Ovary (tissue), 9 donors: ENCODE results near the gene DTD1. TPM values are rescaled to one million over a fixed set of nuclear protein-coding genes. Genes with fewer than 3 reads are reported as not detected.

Experiments
- DNase-seq, 5 donors: peaks; one replicate each; pipeline ENCODE4 v3.0.0-alpha.2; 2019 to 2020
- H3K27ac ChIP-seq, 2 donors: fragments of 200-600 bp; one replicate each; pipeline versions ENCODE4 v1.5.1 to v1.8.0; 2019 to 2022
- H3K27me3 ChIP-seq: fragments of 200-600 bp; one replicate; pipeline ENCODE4 v1.8.0; 2022
- H3K36me3 ChIP-seq: fragments of 200-600 bp; sonication (generic); one replicate; pipeline ENCODE4 v1.5.1; 2019
- H3K4me1 ChIP-seq: one replicate; pipeline ENCODE4 v1.8.1; 2013; ENCODE audit warnings: mild to moderate bottlenecking, moderate library complexity; ENCODE audit not compliant: insufficient read depth
- H3K4me3 ChIP-seq: fragments of 200-600 bp; sonication (generic); one replicate; pipeline ENCODE4 v1.5.1; 2017
- H3K9me3 ChIP-seq, 2 donors: fragments of 200-600 bp in 1 of 2; sonication (generic) in 1 of 2; one replicate each; pipeline versions ENCODE4 v1.5.1 to v1.8.1; 2013 to 2019; ENCODE audit warnings: mild to moderate bottlenecking in 1 of 2, moderate library complexity in 1 of 2
- CTCF ChIP-seq, 3 donors: fragments of 450-650 bp in 2 of 3; fragments of 200-600 bp in 1 of 3; IDR thresholded peaks; one replicate each; pipeline versions ENCODE4 v1.5.1 to v1.8.0; 2016 to 2022; ENCODE audit warnings: antibody characterized with exemption in 3 of 3, mild to moderate bottlenecking in 1 of 3
- EP300 ChIP-seq: sonication (generic); formaldehyde crosslinking; IDR thresholded peaks from one replicate; pipeline ENCODE4 v1.6.1; 2017; ENCODE audit warnings: antibody characterized with exemption
- POLR2A ChIP-seq: fragments of 450-650 bp; IDR thresholded peaks from one replicate; pipeline ENCODE4 v1.6.1; 2017; ENCODE audit warnings: antibody characterized with exemption, mild to moderate bottlenecking, moderate library complexity
- WGBS, 3 donors: extraction: QIAGEN DNeasy Blood & Tissue Kit in 1 of 3; methylation state at CpG; one replicate each; pipeline versions ENCODE4 v1.1.5 to v1.1.7; 2013 to 2017; 5-methylcytosine and 5-hydroxymethylcytosine counted together
- intact Hi-C, 4 donors: fragments of 100-400 bp; cut with DNase I; formaldehyde crosslinking; loops; one replicate each; pipeline versions ENCODE4 v1.11.0 to v1.15.1; 2022 to 2023
- polyA plus RNA-seq, 2 donors: library from polyadenylated mRNA; stranded (reverse); fragments of 200-250 nt in 1 of 2; fragments of 350-450 nt in 1 of 2; fragmentation: Illumina TruSeq in 1 of 2; extraction: RNeasy Lipid Tissue Mini Kit (QIAGEN cat#74804) in 1 of 2; gene quantifications; one replicate each; pipeline ENCODE4 v1.2.3, GENCODE V29; 2013 to 2014
- total RNA-seq, 7 donors: library from RNA; depleted of rRNA in 2 of 7; stranded (reverse); fragments of >200 nt in 2 of 7; fragmentation: NEBNext Ultra II Directional in 3 of 7; extraction: Animal tissue kit (Norgen Biotek cat#: 25700) in 3 of 7; gene quantifications; one replicate each; pipeline versions ENCODE4 v1.1.0 to v1.2.4, GENCODE V29; 2016 to 2023
- donor health status: DM: no; HTN: no; CAD: no; lungs with moderate emphysema.
- donor health status: DM: no; HTN: no; CAD: no.
- donor health status: Bipolar disorder and iron deficiency.
- donor health status: DM: yes; HTN: yes; CAD: no.
- donor health status: DM: no; HTN: no; CAD: no.
- donor health status: DM: yes; HTN: yes; CAD: no.

The DTD1 gene
- total and polyA plus RNA-seq, 9 donors: 12.4 to 36.5 (median 22.7) TPM

GRCh38 chr20:18625907-18626655, 38.2 kb downstream of the DTD1 start:
- TF ChIP-seq EP300: no peak
- no peak for TF ChIP-seq CTCF (IDR thresholded peaks at IDR 0.05)
- TF ChIP-seq POLR2A: no peak
- intact Hi-C loops: loop anchor here in 1 of 4 donors (10.0 kb wide), 1 partner anchor 579 kb away; no protein-coding TSS in a partner anchor
- 64 to 70% (median 68%) methylated on average over 6 of the region's 6 CpGs for WGBS, 3 donors

GRCh38 chr20:18628330-18628920, 40.6 kb downstream of the DTD1 start:
- intact Hi-C loops: loop anchor here in 1 of 4 donors (10.0 kb wide), 1 partner anchor 576 kb away; no protein-coding TSS in a partner anchor

More at GRCh38 chr20:18625907-18626655, 38.2 kb downstream of the DTD1 start:
- Histone ChIP-seq H3K27ac (no peak overlapping the region), H3K4me1 (peaks cover 1% of the 10 kb centered on the region), H3K27me3 (no peaks in the 10 kb centered on the region), H3K4me3 (no peak overlapping the region), H3K9me3 (no peaks in the 10 kb centered on the region), H3K36me3 (no peaks in the 10 kb centered on the region)
- DNase-seq: no peak

GRCh38 chr20:18632196-18632789, 44.4 kb downstream of the DTD1 start:
- Histone ChIP-seq H3K27me3 (no peaks in the 10 kb centered on the region), H3K4me3 (no peak overlapping the region), H3K9me3 (no peaks in the 10 kb centered on the region), H3K36me3 (no peaks in the 10 kb centered on the region), H3K4me1 (no peaks in the 10 kb centered on the region), H3K27ac (no peak overlapping the region)
- intact Hi-C loops: loop anchor here in 3 of 4 donors (10.0 kb wide), 4 partner anchors 353 to 1033 kb away; no protein-coding TSS in a partner anchor
- peak; percentile 59 to 80 (median 70) for DNase-seq
- TF ChIP-seq POLR2A: no peak
- no peak for TF ChIP-seq EP300
- TF ChIP-seq CTCF (IDR thresholded peaks at IDR 0.05): peak; percentile 50 to 67 (median 61)
- WGBS, 3 donors: 14 to 16% (median 15%) methylated on average over 7 of the region's 7 CpGs

More at GRCh38 chr20:18628330-18628920, 40.6 kb downstream of the DTD1 start:
- Histone ChIP-seq H3K4me3 (no peak overlapping the region), H3K36me3 (no peaks in the 10 kb centered on the region), H3K27ac (no peak overlapping the region), H3K4me1 (peaks cover 1% of the 10 kb centered on the region), H3K27me3 (no peaks in the 10 kb centered on the region), H3K9me3 (no peaks in the 10 kb centered on the region)
- peak in 1 of 5 donors; percentile 45 for DNase-seq
- no peak for TF ChIP-seq EP300
- peak in 1 of 3 donors; percentile 21 for TF ChIP-seq CTCF (IDR thresholded peaks at IDR 0.05)
- WGBS, 3 donors: 87 to 92% (median 89%) methylated on average over 11 of the region's 11 CpGs

GRCh38 chr20:18633411-18633810, 45.6 kb downstream of the DTD1 start:
- WGBS, 3 donors: 74 to 82% (median 75%) methylated on average over 2 of the region's 2 CpGs
- Histone ChIP-seq H3K27ac (no peak overlapping the region), H3K9me3 (no peaks in the 10 kb centered on the region), H3K27me3 (no peaks in the 10 kb centered on the region), H3K4me3 (no peak overlapping the region), H3K36me3 (no peaks in the 10 kb centered on the region), H3K4me1 (no peaks in the 10 kb centered on the region)
- intact Hi-C loops: loop anchor here in 3 of 4 donors (10.0 kb wide), 4 partner anchors 351 to 1031 kb away; no protein-coding TSS in a partner anchor
- no peak for DNase-seq
- TF ChIP-seq EP300 (no peak), CTCF (IDR thresholded peaks at IDR 0.05) (no peak), POLR2A (no peak)
